HG02798 (cell line): ENCODE results near the gene SLCO4A1.
"Not testable (repeated sequence)": the region's sequence is repeated elsewhere in the genome, so short reads cannot be mapped to it uniquely, and the experiment has no call there.

Source experiments
- ATAC-seq: cut with Tn5 transposase; IDR thresholded peaks from one replicate; pipeline ENCODE4 v1.9.1; 2021; ENCODE audit warnings: mild to moderate bottlenecking; ENCODE audit not compliant: unreplicated experiment, poor library complexity

SLCO4A1 gene

DNA sequence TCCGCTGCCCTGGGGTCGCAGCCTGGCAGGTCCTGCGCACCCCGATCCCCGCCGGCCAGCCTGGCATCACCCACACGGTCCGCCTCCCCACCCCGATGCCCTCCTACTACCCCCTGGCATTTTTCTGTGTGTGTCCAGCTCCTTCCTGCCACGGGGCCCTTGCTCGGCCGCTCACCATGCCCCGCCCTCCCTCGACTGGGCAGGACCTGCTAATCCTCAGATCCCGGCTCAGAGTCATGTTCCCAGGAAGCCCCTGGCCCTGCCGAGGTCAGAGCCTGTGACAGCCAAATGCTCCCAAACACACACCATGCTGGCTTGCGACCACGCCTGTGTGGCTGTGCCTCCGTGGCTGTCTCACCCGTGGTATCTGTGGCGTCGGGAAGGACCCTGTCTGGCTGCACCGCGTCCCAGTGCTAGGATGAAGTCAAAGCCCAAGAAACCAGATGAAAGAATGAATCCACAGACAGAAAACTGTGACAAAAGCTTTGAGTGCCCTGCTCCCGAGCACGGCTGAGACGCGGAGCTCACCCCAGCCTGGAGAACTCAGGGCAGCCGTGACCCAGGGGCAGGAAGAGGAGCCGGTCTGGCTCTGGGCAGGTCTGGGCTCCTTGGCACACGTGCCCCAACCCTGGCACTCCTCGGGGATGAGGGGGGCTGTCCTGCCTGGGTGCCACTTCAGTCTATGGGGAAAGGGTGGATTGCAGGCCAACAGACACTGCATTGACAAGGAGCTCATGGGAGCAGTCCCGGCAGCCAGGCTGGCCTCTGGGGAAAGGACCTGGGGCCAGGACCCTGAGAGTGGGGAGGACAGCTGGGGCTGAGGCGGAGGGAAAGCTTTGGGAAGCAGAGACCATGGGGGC is 20.8 kb upstream of the SLCO4A1 start:
- ATAC-seq, result no peak

DNA sequence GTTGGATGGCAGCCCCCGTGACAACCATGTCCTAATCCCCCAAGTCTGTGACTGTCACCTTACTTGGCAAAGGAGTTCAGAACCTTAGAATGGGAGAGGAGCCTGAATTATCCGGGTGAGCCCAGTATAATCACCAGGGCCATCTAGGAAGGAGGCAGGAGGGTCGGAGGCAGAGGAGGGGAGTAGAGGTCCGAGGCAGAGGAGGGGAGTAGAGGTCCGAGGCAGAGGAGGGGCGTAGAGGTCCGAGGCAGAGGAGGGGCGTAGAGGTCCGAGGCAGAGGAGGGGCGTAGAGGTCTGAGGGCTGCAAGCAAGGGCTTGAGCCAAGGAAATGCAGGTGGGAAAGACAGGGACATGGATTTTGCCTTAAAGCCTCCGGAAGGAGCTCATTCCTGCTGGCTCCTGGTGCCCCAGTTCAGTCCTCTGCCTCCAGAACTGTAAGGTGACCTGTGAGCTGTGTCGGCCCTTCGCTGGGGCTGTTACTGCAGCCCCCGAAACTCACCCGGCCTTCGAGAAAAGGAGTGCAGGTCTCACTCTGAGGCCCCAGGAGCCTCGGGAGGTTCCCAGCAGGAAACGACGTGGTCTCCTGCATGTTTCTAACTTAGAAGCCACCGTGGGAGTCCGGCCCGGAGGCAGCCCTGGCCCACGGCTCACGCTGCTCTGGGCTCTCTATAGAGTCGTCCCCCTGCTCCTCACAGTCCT is 20.0 kb upstream of the SLCO4A1 start:
- ATAC-seq, result no peak

DNA sequence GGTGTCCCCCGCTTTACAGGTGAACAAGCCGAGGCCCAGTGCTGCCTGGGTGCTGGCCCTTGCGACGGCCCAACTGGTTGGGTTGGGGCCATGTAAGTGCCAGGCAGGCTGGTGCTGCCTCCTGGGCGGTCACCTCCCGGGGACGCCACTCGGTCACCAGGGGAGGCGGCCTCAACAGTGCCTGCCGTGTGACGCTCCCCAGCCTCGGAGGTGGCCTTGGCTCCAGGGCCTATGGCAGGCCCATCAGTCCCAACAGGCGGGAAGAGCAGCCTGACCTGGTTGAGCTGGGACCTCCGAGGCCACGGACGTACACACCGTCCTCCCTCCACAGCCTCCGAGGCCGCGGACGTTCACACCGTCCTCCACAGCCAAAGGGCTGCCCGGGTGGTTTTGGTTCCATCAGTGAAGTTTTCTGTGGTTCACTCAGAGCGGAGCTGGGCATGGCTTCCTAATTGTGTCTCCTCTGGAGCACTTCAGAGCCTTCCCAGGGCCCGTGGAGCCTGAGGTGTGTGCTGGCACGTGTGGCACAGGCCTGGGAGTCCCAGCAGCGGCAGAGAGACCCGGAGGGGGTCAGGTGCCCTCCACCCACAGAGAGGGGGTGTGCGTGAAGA is 19.3 kb upstream of the SLCO4A1 start:
- no peak for ATAC-seq

DNA sequence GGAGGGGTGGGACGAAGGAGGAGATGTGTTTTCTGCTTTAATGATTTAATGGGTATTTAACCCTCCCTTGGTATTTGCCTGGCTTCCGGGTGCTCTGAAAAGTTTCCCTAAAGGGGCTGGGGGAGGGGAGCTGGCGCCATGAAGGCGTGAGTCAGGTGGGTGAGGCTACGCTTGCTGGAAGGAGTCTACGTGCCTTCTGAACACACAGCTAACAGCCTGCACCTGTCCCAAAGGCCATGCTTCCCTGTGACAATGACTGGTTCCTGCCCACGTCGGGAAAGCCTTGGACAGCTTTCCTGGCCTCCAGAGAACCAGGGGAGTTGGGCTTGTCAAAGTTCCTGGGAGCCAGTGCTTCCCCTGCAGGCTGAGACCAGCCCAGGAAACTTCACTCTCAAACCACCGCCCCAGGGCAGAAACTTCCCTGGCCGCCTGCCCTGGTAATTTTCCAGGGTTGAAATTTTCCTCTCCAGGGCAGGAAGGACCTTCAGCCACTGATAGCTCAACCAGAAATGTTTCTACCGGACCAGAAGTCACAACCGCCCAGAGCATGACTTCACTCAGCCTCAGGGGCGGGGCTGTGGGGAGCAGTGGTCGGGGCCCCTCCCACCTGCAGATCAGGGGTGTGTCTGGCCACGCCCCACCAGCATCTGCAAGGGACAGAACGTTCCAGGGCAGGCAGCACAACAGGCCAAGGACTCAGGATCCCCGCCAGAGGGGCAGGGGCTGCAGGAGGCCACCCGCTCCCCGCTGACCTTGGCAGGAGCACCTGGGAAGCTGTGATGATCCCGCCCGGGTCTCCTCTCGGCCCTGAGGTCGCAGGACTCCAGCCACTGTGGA is 18.6 kb upstream of the SLCO4A1 start:
- ATAC-seq, result peak; percentile 90

DNA sequence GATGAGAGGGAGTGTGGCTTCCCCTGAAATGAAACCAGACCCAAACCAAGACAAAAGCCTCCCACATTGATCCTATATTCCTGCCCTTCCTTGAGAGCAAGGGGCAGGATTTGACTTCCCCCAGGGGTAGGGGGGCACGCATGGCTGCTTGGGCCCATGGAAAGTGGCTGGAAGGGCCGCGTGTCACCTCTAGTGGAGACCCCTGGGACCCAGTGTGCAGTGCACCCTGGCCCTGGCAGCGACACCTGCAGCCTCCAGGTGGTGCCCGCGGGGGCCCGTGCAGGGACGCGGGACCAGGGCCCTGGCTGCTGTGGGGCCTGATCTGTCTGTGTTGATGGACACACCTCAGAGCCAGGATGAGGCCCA is 18.0 kb upstream of the SLCO4A1 start:
- peak; percentile 27 for ATAC-seq

DNA sequence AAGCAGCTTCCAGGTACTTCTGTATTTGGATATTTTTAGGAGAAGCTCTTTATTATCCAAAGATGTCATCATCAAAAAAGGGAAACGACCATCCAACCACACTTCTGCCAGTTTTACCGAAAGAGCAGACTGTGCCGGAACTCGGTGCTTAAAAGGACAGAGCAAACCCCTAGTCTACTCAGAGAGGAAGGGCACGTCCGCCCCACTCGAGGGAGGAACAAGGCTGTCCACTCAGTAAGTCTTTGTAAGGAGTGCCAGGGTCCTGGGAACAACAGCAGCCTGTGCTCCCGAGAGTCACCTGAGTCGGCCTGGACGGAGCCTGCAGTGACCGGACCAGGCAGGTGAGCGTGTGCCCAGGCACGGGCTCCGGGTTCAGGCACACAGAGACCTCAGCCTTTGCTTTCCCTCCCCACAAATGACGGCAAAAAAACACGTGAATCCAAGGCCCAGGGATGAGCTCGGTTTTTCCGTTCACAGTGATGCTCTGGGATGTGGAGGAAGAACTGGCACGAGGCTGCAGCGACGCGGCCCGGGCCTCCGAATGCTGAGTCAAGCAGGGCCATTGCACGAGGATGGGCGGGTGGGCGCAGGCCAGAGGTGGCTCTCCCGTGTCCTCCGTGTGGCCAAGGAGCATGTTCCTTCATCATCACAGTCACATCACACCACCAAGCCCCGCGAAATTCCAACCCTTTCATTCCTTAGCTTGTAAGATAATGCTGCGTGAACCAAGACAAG is 17.4 kb upstream of the SLCO4A1 start:
- no peak for ATAC-seq

DNA sequence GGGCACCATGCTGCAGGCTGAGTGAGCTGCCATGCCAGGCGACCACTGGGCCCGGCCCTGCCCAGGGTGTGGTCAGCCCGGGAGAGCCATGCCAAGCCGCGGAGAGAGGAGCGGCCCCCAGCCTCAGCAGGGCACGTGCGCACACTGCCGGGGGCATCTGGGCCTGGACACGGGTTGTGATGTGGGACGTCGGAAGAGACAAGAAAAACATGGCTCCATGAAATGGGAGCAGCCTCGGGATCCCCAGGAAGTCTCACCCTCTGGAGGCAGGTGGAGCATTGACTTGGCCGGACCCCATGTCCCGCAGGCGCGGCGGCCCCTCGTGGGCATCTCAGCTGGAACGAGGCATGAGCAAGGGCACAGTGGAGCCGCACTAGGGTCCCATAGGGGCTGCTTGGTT is 16.8 kb upstream of the SLCO4A1 start:
- ATAC-seq, result no peak

DNA sequence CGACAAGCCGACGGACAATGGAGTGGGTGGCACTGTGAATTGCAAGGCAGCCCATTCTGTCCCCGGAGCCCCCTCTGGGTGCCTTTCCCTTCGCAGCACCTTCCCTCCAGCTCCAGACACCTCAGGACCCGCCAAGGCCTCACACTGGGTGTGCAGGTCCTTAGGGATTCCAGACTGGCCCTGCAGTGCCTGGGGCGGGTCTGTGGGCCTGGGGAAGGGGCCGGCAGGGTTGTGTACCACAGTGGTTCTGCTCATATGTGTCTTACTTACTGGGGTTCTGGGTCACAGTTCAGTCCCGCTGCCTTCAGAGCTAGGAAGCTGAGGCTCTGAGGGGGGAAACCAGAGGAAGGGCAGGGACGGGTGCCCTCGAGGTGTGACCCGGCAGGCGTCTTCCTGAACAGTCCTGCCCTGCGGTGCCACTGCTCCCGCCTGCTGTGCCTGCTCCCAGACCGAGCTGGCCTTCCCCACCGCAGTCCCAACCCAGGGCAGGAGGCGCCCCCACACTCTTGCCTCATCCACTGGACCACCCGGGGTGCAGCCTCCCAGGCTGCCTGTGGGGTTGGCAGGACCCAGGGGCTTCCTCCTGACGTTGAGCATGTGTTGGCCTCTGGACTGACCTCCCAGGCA is 16.3 kb upstream of the SLCO4A1 start:
- no peak for ATAC-seq

DNA sequence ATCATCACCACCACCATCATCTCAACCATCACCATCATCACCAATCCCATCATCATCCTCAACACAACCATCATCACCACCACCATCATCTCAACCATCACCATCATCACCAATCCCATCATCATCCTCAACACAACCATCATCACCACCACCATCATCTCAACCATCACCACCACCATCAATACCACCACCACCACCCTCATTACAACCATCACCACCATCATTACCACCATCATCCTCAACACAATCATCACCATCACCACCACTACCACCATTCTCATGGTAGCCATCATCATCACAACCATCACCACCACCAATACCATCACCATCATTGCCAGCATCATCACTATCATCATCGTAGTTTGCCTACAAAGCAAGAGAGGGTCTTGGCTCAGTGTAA is 14.9 kb upstream of the SLCO4A1 start:
- not testable (repeated sequence) for ATAC-seq

DNA sequence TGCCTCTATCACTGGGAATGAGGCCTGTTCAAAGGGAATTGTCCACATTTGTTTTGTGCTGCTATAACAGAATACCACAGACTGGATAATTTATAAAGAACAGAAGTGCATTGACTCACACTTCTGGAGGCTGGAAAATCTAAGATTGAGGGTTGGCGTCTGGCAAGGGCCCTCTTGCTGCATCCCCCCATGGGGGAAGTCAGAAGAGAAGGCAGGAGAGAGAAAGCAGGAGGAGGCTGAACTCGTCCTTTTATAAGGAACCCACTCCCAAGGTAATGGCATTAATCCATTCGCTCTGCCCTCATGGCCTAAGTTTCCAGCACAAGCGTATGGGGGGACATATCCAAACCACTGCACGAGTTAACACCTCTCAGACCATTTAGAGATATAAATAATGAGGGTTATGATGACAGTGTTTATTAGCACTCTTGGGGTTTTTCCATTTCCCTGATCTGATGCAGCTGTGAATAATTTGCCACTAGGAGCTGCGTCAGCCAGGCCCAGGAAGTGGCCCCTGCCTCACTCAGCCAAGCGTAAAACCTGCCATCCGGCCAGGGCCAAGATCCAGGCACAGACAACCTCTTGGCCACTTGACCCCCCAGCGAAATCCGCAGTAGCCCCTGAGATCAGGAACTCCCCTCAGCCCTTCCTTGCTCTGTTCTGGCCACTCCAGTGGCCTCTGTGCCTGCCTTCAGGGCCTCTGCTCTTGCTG is 14.2 kb upstream of the SLCO4A1 start:
- no peak for ATAC-seq

DNA sequence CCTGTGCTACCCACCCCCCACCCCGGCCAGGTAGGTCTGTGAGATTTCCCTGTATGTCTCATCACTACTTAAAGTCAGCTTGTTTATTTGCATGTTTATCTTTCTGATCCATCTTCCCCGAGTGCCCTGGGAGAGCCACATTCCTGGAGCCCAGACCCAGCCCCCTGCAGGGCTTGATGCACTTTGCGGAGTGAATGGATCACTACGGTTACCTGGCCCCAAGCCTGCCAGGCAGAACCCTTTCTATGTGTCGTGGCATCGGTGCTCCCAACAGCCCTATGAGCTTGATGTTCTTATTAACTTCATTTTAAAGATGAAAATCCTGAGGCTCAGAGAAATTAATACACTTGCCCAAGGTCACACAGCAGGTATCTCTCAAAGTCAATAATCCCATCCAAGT is 13.6 kb upstream of the SLCO4A1 start:
- ATAC-seq, result no peak

DNA sequence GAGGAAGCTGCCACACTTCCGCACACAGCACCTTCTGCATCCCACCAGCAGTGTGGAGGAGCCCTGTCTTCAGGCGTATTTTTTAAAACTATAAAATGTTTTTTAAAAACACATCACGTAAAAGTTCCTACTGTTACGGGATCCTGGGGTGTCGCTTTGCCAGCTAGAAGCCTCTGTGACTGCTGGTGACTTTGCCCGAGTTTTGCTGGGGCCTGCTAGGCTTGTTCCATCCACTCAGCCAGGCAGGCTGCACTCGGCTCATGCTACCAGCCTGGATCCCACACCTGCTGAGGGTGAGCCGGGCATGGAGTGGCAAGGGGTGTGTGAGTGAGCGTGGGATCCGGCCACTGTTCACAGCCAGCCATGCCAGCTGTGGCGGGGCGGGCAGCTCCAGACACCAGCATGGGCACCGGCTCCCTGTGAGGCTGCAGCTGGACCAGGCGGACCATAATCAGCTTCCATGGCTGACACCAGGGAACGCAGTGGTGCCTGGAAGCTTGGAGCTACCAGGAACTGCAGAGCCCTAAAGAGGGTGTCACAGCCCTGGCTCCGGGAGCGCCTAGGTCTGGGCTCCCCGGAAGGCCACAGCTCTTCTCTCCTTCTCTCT is 12.3 kb upstream of the SLCO4A1 start:
- ATAC-seq, result no peak

DNA sequence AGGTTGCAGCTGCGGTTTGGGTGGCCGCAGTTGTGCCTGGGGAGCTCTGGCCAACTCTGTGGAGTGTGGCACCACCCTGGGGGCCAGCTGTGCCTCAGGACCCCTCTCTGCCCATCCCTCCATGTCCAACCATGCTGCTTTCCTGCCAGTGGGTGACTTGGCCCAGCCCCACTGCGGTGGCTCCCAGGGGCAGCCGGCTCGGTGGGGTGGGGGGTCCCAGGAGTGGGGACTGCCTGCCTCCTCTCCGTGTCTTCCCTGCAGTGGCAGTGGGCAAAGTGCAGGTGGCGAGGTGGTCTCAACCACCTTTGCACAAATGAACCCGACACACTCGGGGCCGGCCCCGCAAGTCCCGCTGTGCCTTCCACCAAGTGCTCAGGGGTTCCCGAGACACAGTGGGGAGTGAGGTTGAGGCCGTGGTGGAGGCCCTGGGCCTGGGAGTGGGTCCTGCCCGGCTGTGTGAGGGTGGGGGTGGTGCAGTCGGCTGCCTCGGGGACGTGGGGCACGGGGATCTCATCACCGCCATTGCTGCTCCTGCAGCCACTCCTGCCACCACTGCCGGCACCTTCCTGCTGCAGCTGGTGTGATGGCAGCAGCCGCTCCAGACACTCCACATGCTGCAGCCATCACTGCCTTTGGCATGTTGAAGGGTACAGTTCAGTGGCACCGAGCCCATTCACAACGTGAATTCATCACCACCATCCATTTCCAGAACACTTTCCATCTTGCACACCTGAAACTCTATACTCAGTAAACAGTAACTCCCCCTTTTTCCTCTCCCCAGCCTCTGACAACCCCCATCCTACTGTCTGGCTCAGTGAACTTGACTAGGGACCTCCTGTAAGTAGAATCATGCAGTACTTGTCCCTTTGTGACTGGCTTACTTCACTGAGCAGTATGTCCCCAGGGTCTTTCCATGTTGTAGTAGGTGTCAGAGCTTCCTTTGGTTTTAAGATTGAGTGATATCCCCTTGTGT is 10.7 kb upstream of the SLCO4A1 start:
- ATAC-seq, result no peak

DNA sequence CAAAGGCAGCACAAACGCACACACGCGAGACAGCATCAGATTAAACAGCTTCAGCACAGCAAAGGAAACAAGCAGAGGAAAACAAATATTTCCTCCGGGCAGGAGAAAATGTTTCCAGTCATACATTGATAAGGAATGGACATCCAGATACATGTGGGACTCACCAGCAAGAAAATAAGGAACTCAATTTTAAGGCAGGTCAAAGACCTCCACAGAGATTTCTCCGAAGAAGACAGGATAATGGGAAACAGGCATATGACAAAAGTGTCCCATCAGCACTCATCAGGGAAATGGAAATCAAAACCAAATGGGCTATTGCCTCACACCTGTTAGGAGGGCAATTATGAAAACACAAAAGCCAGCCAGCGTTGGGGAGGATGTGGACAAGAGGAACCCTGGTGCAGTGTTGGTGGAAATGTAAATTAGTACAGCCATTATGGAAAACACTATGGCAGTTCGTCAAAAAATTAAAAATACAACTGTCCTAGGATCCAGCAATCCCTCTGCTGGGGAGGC is 9.7 kb upstream of the SLCO4A1 start:
- no peak for ATAC-seq

DNA sequence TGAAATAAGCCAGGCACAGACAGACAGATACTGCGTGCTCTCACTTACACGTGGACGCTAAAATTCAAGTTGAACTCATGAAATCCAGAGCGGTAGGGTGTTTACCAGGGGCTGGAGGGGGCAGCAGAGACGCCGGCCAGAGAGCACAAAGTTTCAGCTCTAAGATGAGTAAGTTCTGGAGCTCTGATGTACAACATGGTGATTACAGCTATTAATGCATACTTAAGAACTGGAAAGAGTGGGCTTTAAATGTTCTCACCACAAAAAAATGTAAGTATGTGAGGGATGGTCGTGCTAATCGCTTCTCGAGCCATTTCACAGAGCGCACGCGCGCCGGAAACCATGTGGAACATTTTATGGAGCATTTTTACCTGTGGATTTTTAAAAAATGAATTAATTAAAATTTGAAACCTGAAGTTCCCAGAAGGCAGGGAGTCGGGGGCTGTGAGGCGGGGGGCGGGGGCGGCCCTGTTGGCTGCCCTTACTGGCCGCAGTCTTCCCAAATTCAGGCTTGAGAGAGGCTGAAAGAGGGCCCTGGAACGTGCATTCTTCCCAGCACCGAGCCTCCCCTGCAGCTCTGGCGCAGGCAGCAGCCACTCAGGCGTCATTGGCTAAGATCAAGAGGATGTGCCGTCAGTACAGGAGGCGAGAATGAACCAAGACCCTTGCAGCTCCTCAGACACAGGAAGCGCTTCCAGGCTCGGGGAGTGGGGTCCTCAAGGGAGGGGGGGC is 8.5 kb upstream of the SLCO4A1 start:
- no peak for ATAC-seq

DNA sequence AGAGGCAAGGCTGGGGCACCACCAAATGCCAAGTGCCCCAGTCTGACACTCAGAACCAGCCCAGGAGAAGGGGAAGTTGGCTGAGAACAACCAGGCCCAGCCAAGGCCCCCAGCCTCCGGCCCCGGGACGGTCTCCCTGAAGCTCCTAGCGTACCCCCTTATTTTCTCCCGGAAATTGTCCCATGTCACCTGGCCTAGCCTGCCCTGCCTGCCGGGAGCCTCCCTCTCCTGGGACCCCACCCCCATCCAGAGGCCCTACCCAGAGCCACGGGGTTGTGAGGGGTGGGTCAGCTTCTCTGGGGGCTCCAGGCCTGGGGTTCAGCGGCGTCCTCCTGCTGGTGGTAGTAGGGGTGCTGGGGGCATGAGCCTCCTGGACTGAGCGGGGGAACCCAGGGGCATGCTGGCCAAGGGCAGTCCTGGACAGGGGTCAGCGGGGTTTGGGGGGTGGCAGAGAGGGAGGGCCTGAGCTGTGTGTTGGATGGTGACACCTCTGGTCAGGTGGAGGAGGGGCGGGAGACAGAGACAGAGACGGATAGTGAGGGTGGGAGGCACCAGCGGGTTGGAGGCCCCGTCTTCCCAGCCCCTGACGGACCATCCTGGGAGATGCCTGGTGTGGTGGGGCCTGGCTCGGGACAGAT is 7.9 kb upstream of the SLCO4A1 start:
- ATAC-seq, result no peak
